Measurements from ENCODE around the gene SNRPB.

- TF ChIP-seq CTCF (IDR thresholded peaks at IDR 0.05; ENCODE audit: borderline replicate concordance, extremely low read depth, low read length, poor library complexity, severe bottlenecking) (no peak), EZH2 (IDR thresholded peaks at IDR 0.05; ENCODE audit: borderline replicate concordance, low read depth, low read length, severe bottlenecking) (no peak)
Measured at GRCh38 chr20:2518096-2518495, 47.5 kb upstream of the SNRPB start.
